C4-2B (cell line): ENCODE data around the gene CCSER2.

ENCODE experiments used
- CTCF ChIP-seq: fragments of 450-650 bp; conservative IDR thresholded peaks from 2 replicates; pipeline ENCODE4 v1.5.1; 2017; ENCODE audit warnings: mild to moderate bottlenecking
- ZFX ChIP-seq: fragments of 450-650 bp; IDR thresholded peaks from 2 replicates; pipeline ENCODE4 v1.6.1; 2017

GRCh38 chr10:84510121-84510520 lies 181.7 kb downstream of the CCSER2 start:
- TF ChIP-seq CTCF: no peak
- TF ChIP-seq ZFX: no peak
